ENCODE measurements around the gene SERPINA5.

The SERPINA5 gene

DNA sequence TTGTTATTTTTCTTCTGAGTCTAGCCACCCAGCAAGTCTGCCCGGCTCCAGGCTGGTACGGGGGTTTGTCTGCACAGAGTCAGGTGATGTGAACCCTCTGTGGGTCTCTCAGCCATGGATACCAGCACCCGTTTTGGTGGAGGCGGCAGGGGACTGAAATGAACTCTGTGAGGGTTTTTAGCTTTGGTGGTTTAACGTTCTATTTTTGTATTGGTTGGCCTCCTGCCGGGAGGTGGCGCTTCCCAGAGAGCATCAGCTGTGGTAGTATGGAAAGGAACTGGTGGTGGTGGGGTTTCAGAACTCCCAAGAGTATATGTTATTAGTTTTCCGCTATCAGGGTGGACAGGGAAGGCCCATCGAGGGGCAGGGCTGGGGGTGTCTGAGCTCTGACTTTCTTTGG lies 25.2 kb upstream of the SERPINA5 start:
- no peak for DNase-seq (ENCODE audit: low spot score)
- in situ Hi-C loops (cut with MboI; ENCODE audit: low pct_unique_long_range_greater_than_20kb, low sequenced_read_pairs, unreplicated experiment): no loop called here
- TF ChIP-seq, protein P1, sequence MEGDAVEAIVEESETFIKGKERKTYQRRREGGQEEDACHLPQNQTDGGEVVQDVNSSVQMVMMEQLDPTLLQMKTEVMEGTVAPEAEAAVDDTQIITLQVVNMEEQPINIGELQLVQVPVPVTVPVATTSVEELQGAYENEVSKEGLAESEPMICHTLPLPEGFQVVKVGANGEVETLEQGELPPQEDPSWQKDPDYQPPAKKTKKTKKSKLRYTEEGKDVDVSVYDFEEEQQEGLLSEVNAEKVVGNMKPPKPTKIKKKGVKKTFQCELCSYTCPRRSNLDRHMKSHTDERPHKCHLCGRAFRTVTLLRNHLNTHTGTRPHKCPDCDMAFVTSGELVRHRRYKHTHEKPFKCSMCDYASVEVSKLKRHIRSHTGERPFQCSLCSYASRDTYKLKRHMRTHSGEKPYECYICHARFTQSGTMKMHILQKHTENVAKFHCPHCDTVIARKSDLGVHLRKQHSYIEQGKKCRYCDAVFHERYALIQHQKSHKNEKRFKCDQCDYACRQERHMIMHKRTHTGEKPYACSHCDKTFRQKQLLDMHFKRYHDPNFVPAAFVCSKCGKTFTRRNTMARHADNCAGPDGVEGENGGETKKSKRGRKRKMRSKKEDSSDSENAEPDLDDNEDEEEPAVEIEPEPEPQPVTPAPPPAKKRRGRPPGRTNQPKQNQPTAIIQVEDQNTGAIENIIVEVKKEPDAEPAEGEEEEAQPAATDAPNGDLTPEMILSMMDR (IDR thresholded peaks at IDR 0.05; ENCODE audit: extremely low read depth, insufficient read depth, missing control alignments): no peak

GRCh38 chr14:94557327-94557726 lies 23.9 kb upstream of the SERPINA5 start:
- TF ChIP-seq, protein P1 (IDR thresholded peaks at IDR 0.05; ENCODE audit: extremely low read depth, insufficient read depth, missing control alignments): no peak
- DNase-seq (ENCODE audit: low spot score): no peak
- in situ Hi-C loops (cut with MboI; ENCODE audit: low pct_unique_long_range_greater_than_20kb, low sequenced_read_pairs, unreplicated experiment): no loop called here

DNA sequence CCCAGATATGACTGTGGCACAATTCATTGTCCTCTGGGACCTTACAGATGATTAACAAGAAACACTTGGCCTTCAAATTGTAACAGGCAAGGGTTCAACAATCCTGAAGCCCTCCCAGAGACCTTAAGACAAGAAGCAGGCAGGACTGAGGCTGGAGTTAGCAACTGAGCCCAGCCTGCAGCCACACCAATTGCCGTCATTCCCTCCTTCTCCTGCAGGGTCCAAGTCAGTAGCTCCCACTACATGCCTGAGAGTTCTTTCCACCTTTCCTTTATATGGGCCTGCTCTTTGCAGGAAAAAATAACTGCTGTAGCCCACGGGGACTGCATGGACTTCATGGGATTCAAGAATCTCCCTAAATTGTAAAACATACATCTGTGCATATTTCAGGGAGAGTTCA lies 22.4 kb upstream of the SERPINA5 start:
- in situ Hi-C loops (cut with MboI; ENCODE audit: low pct_unique_long_range_greater_than_20kb, low sequenced_read_pairs, unreplicated experiment): no loop called here
- TF ChIP-seq, protein P1 (IDR thresholded peaks at IDR 0.05; ENCODE audit: extremely low read depth, insufficient read depth, missing control alignments): no peak
- no peak for DNase-seq (ENCODE audit: low spot score)

DNA sequence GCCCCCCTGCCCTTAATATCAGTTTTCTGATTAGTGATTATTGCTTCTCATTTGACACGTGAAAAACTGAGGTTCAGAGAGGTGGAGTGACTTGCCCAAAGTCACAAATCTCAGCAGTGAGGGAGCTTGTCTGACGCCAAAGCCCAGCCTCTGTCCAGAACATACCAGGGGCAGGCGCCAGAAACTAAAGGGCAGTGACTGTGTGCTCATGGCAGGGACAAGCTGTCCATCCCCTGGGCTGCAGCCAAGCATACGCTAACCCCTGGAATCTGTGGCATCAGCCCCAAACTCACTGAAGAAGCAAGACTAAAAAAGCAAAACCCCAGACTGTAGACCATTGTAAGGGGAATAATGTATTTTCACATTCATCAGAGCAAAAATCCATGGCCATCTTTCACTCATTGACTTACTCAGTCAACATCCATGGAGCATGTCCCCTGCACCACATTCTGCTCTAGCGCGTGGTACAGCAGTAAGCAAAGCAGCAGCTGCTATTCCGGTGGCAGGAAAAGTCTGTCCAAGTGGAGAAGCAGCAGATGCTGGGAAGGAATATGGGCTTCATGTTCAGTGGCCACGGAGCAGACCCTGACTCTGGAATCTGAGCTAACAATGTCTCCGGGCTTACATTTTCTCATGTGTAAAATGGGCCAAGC lies 21.5 kb upstream of the SERPINA5 start:
- TF ChIP-seq, protein P1 (IDR thresholded peaks at IDR 0.05; ENCODE audit: extremely low read depth, insufficient read depth, missing control alignments): no peak
- in situ Hi-C loops (cut with MboI; ENCODE audit: low pct_unique_long_range_greater_than_20kb, low sequenced_read_pairs, unreplicated experiment): no loop called here
- DNase-seq (ENCODE audit: low spot score): no peak

DNA sequence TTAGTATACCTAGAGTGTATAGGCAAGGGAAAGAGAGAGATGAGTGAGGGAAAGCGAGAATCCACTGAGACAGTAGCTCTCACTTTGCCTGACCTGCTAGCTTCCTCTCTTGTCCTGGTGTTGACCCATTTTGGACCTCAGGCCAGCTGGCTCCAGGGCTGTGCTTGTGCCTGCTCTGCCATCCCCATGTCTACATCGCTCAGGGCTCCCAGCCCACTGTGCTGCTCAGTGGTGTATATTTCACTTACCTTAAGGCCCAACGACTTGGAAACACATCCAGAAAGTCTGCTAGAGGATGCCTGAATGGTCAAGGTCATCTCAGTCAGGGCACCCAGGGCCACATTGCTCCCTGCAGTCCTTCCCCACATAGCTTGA lies 20.9 kb upstream of the SERPINA5 start:
- in situ Hi-C loops (cut with MboI; ENCODE audit: low pct_unique_long_range_greater_than_20kb, low sequenced_read_pairs, unreplicated experiment): no loop called here
- TF ChIP-seq, protein P1 (IDR thresholded peaks at IDR 0.05; ENCODE audit: extremely low read depth, insufficient read depth, missing control alignments): no peak
- DNase-seq (ENCODE audit: low spot score): no peak

DNA sequence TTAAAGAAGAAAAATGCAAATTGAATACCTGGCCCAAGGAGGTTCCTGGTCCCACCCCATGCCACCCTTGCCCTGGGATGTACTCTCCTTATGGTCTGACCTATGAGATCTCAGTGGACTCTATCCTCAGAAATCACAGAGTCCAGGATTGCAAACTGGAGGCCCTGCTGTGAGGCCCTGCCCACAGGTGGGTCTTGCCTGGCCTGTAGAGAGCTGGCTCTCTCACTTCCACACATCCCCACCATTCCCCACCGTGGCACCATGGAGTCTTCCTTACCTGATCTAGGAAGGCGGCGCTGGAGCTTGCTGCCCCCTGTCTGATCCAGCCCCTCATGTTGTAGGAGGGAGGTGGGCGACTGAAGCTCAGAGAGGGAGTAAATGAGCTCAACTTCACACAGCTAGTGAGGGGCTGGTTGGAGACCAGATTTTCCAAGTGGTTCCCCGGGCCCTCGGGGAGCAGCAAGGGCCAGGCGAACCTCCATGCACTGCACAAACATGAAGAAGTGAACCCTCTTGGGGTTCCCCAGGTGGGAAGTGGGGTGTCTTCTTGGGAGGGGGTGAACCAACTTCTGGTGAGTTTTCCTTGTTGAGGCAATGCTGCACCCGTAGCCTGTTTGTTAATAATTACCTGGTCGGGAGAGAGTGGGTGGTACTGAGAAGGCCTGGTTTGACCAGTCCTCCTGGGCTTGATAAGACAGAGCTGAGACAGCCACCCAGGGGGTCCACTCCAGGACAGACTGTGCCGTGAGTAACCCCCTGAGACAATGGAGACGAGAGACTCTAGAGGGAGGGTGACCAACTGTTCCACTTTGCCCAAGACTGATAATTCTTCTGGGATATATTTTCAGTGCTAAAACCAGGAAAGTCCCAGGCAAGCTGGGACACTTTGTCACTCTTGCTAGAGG lies 20.2 kb upstream of the SERPINA5 start, which contains the start of gene SERPINA4:
Gene SERPINA4 (plus strand): TSS at position 692 of the 905 bp plus-strand sequence. CDS start 2,041 bp downstream, outside the sequence.
- TF ChIP-seq, protein P1 (IDR thresholded peaks at IDR 0.05; ENCODE audit: extremely low read depth, insufficient read depth, missing control alignments): no peak
- DNase-seq (ENCODE audit: low spot score): no peak
- in situ Hi-C loops (cut with MboI; ENCODE audit: low pct_unique_long_range_greater_than_20kb, low sequenced_read_pairs, unreplicated experiment): no loop called here

Measured in GM13977 (cell line).